GM12872 (cell line): ENCODE data around the gene CPA3.

ENCODE experiments used
- TF ChIP-seq, protein P1 (sequence below): IDR thresholded peaks from 3 replicates; pipeline ENCODE4 v1.5.1; 2011; ENCODE audit warnings: low read depth, mild to moderate bottlenecking, low read length, moderate library complexity; ENCODE audit not compliant: insufficient read depth

CPA3 gene

DNA sequence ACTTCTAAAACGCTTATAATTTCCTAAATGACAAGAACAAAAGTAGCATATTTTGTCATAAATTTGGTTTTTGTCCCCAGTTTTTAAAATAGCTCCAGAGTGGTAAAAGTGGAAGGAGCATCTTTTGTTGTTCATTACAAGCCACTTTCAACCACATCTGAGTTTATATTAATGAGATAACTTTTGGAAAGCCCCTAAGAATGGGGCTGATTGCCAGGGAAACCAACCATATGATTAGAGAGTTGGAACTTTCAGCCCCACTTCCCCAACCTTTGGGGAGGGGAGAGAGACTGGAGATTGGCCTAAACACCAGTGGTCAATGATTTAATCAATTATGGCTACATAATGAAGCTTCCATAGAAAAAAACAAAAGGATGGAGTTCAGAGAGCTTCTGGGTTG lies 57.4 kb downstream of the CPA3 start:
- TF ChIP-seq, protein P1, sequence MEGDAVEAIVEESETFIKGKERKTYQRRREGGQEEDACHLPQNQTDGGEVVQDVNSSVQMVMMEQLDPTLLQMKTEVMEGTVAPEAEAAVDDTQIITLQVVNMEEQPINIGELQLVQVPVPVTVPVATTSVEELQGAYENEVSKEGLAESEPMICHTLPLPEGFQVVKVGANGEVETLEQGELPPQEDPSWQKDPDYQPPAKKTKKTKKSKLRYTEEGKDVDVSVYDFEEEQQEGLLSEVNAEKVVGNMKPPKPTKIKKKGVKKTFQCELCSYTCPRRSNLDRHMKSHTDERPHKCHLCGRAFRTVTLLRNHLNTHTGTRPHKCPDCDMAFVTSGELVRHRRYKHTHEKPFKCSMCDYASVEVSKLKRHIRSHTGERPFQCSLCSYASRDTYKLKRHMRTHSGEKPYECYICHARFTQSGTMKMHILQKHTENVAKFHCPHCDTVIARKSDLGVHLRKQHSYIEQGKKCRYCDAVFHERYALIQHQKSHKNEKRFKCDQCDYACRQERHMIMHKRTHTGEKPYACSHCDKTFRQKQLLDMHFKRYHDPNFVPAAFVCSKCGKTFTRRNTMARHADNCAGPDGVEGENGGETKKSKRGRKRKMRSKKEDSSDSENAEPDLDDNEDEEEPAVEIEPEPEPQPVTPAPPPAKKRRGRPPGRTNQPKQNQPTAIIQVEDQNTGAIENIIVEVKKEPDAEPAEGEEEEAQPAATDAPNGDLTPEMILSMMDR: no peak

- TF ChIP-seq, protein P1: no peak
Measured at GRCh38 chr3:148923592-148923991, 58.5 kb downstream of the CPA3 start.

DNA sequence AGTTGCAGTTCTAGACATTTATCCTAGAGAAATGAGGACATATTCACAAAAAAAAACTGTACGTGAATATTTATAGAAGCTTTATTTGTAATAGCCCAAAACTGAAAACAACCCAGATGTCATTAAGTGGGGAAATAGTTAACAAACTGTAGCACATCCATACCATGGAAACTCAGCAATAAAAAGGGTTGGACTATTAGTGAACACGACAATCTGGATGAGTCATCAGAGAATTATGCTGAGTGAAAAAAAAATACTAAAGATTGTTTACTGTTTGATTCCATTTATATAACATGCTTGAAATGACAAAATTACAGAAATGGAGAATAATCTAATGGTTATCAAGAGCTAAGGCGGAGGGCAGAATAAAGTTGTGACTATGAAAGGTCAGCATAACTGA lies 59.5 kb downstream of the CPA3 start:
- TF ChIP-seq, protein P1: no peak

- TF ChIP-seq, protein P1: no peak
Measured at GRCh38 chr3:148925845-148926244, 60.7 kb downstream of the CPA3 start.

GRCh38 chr3:148930752-148931151 lies 65.7 kb downstream of the CPA3 start:
- TF ChIP-seq, protein P1: no peak

GRCh38 chr3:148931574-148931973 lies 66.5 kb downstream of the CPA3 start:
- TF ChIP-seq, protein P1: no peak

DNA sequence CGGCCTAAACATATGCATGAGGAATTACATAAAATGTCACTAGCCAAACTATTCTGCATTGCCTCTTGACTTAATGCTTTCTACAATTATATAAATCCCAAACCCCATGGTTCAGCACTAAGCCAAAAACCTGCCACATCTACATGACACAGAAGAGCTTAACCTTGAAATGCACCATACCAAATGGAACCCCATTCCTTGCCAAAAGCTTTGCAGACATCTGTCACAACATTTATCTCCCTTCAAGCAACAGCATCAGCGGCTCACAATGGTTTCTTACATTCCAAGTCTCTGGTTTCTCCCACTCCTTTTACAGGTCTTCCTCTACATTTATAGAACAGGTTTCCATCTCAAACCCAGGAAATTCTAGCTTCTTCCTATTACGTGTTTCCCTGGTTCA lies 67.9 kb downstream of the CPA3 start:
- TF ChIP-seq, protein P1: no peak

DNA sequence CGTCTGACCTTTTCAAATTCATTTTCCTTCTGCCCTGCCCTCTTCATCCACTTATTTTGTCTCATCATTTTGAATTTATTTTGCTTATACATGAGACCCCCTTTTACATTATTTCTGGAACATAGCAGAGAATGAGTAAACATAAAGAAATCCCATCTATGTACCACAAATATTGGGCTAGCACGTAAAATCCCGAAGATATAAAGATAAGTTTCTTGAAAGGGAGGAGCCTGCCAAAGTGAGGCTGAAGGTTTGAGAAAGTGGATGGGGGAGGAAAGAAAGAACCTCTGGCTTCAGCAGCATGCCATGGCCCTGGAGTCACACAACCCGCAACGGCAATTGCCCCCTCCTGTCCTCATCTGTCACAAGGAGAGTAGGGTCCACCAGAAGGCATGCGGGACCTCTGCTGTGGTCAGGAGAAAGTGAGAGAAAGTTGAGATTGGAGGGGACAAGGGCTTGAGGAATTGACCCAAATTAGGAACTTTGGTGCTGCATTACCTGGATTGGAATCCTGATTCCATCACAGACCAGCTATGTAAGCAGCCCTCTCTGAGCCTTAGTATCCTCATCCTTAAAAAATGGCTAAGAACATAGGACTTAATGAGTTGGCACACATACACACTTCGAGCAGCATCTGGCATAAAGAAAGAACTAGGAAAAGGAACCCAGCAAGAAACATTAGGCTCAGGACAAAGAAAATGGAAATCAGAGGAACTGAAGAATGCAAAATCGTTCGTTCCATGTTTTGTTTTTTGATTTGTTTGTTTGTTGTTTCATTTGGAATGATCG lies 72.6 kb downstream of the CPA3 start:
- TF ChIP-seq, protein P1: no peak
